ENCODE results near the gene DDX10. TPM values are rescaled to one million over a fixed set of nuclear protein-coding genes. Genes with fewer than 3 reads are reported as not detected.
A peak's percentile ranks its signal among the peaks of the same experiment; 100 is the strongest.

Gene DDX10
- total RNA-seq, 2 donors from 2014 or later = 25.0 to 45.3 TPM

DNA sequence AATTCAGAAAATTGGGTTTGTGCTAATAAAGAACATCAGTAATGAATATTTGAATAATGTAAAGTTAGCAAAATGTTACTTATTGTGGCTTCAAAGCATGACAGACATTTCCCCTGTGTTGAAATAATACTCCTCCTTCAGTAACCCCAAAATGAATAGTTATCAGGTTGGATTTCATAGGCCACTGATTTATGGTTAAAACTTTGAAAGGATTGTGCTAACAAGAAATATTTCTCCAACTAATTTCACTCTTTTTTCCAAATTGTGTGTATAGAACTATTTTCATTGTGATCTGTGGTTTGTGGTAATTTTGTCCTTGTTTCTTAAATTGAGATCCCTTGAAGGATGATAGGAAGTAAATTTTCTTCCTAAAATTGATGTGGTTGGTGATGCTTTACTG lies 7.9 kb downstream of the DDX10 start:
- Mint-ChIP-seq H3K27me3 (no peaks in the 10 kb centered on the region), H3K9me3 (no peaks in the 10 kb centered on the region), H3K27ac (peak overlapping the region; percentile 16), H3K36me3 (ENCODE audit: low read depth) (peaks cover 75% of the 10 kb centered on the region), H3K4me1 (peaks cover 30% of the 10 kb centered on the region), H3K4me3 (no peak overlapping the region)
- ATAC-seq (replicated peaks) = no peak

- Mint-ChIP-seq H3K4me1 (peaks cover 9% of the 10 kb centered on the region), H3K4me3 (no peak overlapping the region), H3K36me3 (ENCODE audit: low read depth) (peaks cover 95% of the 10 kb centered on the region), H3K27ac (no peak overlapping the region), H3K9me3 (no peaks in the 10 kb centered on the region), H3K27me3 (no peaks in the 10 kb centered on the region)
- no peak for ATAC-seq (replicated peaks)
These were observed 14.2 kb downstream of the DDX10 start for GRCh38 chr11:108679045-108679444.

- Mint-ChIP-seq H3K36me3 (ENCODE audit: low read depth) (peaks cover 89% of the 10 kb centered on the region), H3K27ac (no peak overlapping the region), H3K9me3 (no peaks in the 10 kb centered on the region), H3K27me3 (no peaks in the 10 kb centered on the region), H3K4me3 (no peak overlapping the region), H3K4me1 (peaks cover 9% of the 10 kb centered on the region)
- no peak for ATAC-seq (replicated peaks)
These were observed 15.4 kb downstream of the DDX10 start for GRCh38 chr11:108680271-108680670.

- Mint-ChIP-seq H3K27me3 (no peaks in the 10 kb centered on the region), H3K27ac (no peak overlapping the region), H3K4me3 (no peak overlapping the region), H3K9me3 (no peaks in the 10 kb centered on the region), H3K36me3 (ENCODE audit: low read depth) (peaks cover 86% of the 10 kb centered on the region), H3K4me1 (peaks cover 9% of the 10 kb centered on the region)
- no peak for ATAC-seq (replicated peaks)
These were observed 20.7 kb downstream of the DDX10 start for GRCh38 chr11:108685419-108686130.

DNA sequence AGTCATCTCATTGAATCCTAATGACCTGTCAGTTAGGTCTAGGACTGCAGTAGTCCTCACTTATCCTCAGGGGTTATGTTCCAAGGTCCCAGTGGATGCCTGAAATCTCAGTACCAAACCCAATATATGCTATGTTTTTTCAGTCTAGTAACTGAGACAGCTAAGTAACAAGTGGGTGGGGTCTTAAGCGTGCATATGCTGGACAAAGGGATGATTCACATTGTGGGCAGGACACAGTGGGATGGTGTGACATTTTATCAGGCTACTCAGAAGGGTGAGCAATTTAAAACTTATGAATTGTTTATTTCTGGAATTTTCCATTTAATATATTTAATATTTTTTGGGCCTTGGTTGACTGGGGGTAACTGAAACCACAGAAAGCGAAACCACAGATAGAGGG lies 29.0 kb downstream of the DDX10 start:
- Mint-ChIP-seq H3K36me3 (ENCODE audit: low read depth) (peaks cover 96% of the 10 kb centered on the region), H3K9me3 (no peaks in the 10 kb centered on the region), H3K4me1 (peaks cover 2% of the 10 kb centered on the region), H3K27me3 (no peaks in the 10 kb centered on the region), H3K4me3 (no peak overlapping the region), H3K27ac (peak overlapping the region; percentile 43)
- ATAC-seq (replicated peaks) = peak; percentile 81

DNA sequence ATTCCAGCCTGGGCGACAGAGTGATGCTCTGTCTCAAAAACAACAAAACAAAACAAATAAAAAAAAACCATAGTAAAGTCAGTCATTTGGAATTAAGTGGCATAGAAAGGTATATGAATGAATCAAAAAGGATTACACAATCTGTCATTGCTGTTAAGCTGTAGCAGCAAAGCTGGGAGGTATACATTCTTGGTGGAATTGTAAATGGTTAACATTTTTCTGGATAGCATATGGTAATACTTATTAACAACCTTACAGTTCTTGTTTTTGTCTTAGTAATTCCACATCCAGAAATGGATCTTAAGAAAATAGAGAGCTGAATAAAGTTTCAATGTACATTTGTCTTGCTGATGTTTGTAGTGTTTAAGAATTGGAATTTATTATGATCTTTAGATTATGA lies 30.0 kb downstream of the DDX10 start:
- Mint-ChIP-seq H3K27ac (peak overlapping the region; percentile 29), H3K36me3 (ENCODE audit: low read depth) (peaks cover 96% of the 10 kb centered on the region), H3K9me3 (no peaks in the 10 kb centered on the region), H3K27me3 (no peaks in the 10 kb centered on the region), H3K4me1 (peaks cover 5% of the 10 kb centered on the region), H3K4me3 (no peak overlapping the region)
- ATAC-seq (replicated peaks) = no peak

DNA sequence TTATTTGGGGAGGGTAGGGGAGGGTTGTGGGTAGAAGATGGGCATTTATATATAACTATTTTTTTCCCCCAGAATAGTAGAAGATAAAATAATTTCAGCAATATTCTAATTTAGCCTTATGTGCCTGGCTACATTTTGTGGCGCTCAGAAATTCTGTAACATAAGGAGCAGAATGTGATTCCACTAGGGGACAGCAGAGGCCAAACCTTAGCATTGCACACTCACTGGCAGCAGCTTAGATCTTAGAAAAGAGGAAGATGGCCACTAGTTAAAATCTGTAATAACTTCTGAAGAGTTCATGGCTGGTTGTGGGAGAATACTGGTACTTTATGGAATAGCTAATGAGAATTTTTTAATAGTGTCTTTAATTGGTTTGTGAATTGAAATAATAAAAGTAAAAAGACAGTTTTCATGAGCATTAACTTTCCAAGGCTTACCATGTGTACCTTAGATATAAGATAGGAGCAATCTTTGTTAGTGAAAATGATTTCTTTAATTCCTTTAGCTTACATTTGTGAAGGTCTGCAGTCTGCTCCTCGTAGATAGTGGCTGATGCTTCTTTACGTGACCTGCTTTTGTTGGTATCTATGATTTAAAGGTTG lies 33.1 kb downstream of the DDX10 start:
- H3K27me3 Mint-ChIP-seq = no peaks in the 10 kb centered on the region
- H3K9me3 Mint-ChIP-seq = no peaks in the 10 kb centered on the region
- H3K27ac Mint-ChIP-seq = no peak overlapping the region
- ATAC-seq (replicated peaks) = peak; percentile 83
- H3K36me3 Mint-ChIP-seq (ENCODE audit: low read depth) = peaks cover 98% of the 10 kb centered on the region
- peaks cover 5% of the 10 kb centered on the region for H3K4me1 Mint-ChIP-seq
- no peak overlapping the region for H3K4me3 Mint-ChIP-seq

DNA sequence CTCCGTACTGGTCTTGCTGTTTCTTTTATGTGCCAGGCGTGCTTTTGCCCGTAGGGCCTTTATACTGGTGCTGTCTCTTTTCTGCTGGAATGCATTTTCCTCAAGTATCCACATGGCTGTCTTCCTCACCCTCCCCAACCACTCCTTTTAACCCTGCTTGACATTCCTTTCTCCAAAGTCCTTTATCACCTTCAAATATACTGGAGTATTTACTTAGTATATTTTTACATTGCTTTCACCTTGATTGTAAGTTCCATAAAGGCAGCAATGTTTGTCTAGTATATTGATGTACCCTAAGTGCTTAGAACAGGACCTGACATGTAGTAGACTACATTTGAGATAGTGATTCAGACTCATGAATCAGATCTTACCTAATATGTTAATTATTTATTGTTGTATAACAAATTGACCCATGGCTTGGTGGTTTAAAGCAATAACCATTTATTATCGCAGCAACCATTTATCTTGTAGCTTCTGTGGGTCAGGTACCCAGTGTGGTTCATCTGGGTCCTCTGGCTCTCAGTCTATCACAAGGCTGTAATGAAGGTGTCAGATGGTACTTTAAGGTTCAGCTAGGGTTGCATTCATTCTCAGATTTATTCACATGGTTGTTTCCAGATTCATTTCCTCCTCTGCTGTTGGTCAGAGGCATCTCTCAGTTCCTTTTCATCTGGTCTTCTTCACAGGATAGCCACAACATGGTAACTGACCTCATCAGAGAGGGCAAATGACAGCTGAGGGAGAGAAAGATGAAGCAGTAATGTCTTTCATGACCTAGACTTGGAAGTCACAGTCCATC lies 34.2 kb downstream of the DDX10 start:
- no peak overlapping the region for H3K4me3 Mint-ChIP-seq
- H3K27ac Mint-ChIP-seq = peak overlapping the region; percentile 37
- H3K36me3 Mint-ChIP-seq (ENCODE audit: low read depth) = peaks cover 97% of the 10 kb centered on the region
- ATAC-seq (replicated peaks) = peak; percentile 45
- peaks cover 5% of the 10 kb centered on the region for H3K4me1 Mint-ChIP-seq
- no peaks in the 10 kb centered on the region for H3K9me3 Mint-ChIP-seq
- H3K27me3 Mint-ChIP-seq = no peaks in the 10 kb centered on the region

DNA sequence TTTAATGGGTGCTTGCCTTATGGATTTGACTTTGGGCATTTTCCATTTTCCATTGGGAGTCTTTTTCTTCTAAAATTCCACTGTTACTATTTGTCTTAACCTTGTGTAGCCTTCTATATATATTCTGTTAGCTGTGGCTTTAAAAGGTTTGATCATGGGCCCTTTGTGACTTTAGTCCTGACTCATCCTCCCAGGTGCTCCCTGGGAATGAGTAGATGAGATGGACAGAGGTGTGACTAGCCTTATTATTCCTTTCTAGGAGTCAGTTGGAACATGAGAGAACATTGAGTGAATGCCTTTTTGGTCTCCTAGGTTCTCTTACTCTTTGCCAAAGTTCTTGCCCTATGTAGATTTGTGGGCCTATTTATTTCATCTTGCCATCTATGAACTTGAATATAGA lies 39.0 kb downstream of the DDX10 start:
- H3K27ac Mint-ChIP-seq = no peak overlapping the region
- peaks cover 98% of the 10 kb centered on the region for H3K36me3 Mint-ChIP-seq (ENCODE audit: low read depth)
- peaks cover 2% of the 10 kb centered on the region for H3K4me1 Mint-ChIP-seq
- no peak overlapping the region for H3K4me3 Mint-ChIP-seq
- no peak for ATAC-seq (replicated peaks)
- peaks cover 4% of the 10 kb centered on the region for H3K9me3 Mint-ChIP-seq
- H3K27me3 Mint-ChIP-seq = no peaks in the 10 kb centered on the region

DNA sequence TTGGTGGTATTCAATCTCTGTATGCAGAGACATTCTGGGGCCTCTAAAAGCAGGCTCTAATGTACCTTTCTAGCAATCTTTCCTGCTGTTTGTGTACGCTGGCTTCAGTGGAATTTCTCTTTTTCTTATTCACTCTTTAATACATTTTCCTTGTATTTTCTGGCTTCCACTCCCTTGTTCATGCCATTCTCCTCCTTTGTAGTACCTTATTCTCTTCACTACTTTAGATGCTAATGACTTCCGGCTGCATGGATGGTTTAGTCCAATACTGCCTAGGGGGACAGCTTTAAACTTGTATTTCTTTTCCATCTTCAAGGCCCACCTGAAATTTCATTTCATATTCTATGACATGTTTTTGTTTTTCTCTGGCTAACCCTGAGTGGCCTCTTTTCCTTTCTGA lies 40.2 kb downstream of the DDX10 start:
- Mint-ChIP-seq H3K36me3 (ENCODE audit: low read depth) (peaks cover 98% of the 10 kb centered on the region), H3K27ac (no peak overlapping the region), H3K27me3 (no peaks in the 10 kb centered on the region), H3K9me3 (peaks cover 6% of the 10 kb centered on the region), H3K4me1 (peaks cover 4% of the 10 kb centered on the region), H3K4me3 (no peak overlapping the region)
- ATAC-seq (replicated peaks) = no peak

DNA sequence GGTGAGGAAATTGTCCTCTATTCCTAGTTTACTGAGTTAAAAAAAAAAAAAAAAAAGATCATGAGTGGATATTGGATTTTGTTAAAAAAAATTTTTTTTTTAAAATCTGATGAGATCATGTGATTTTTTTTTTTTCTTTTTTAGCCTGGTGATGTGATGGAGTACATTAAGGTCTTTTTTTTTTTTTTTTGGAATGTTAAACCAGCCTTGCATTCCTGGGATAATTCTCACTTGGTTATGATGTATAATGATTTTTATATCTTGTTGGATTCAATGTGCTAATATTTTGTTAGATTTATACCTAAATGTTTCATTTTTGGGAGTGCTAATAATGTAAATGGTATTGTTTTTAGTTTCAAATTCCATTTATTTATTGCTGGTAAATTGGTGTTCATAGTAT lies 43.3 kb downstream of the DDX10 start:
- H3K9me3 Mint-ChIP-seq = peaks cover 6% of the 10 kb centered on the region
- peaks cover 9% of the 10 kb centered on the region for H3K4me1 Mint-ChIP-seq
- H3K27me3 Mint-ChIP-seq = no peaks in the 10 kb centered on the region
- peaks cover 100% of the 10 kb centered on the region for H3K36me3 Mint-ChIP-seq (ENCODE audit: low read depth)
- ATAC-seq (replicated peaks) = no peak
- H3K27ac Mint-ChIP-seq = no peak overlapping the region
- H3K4me3 Mint-ChIP-seq = no peak overlapping the region

DNA sequence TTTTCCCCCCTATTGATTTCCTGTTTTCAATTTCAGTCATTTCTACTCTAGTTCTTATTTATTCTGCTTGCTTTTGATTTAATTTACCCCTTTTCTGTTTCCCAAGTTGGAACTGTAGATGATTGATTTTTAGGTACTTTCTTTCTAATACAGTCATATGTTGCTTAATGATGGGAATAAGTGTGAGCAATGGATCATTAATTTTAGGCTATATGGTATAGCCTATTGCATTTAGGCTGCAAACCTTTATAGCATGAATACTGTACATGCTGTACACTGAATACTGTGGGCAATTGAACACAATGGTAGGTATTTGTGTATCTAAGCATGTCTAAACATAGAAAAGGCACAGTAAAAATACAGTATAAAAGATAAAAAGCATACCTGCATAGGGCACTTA lies 44.9 kb downstream of the DDX10 start:
- H3K4me1 Mint-ChIP-seq = peaks cover 15% of the 10 kb centered on the region
- ATAC-seq (replicated peaks) = peak; percentile 19
- H3K36me3 Mint-ChIP-seq (ENCODE audit: low read depth) = peaks cover 98% of the 10 kb centered on the region
- peaks cover 6% of the 10 kb centered on the region for H3K9me3 Mint-ChIP-seq
- H3K27ac Mint-ChIP-seq = no peak overlapping the region
- no peak overlapping the region for H3K4me3 Mint-ChIP-seq
- no peaks in the 10 kb centered on the region for H3K27me3 Mint-ChIP-seq

DNA sequence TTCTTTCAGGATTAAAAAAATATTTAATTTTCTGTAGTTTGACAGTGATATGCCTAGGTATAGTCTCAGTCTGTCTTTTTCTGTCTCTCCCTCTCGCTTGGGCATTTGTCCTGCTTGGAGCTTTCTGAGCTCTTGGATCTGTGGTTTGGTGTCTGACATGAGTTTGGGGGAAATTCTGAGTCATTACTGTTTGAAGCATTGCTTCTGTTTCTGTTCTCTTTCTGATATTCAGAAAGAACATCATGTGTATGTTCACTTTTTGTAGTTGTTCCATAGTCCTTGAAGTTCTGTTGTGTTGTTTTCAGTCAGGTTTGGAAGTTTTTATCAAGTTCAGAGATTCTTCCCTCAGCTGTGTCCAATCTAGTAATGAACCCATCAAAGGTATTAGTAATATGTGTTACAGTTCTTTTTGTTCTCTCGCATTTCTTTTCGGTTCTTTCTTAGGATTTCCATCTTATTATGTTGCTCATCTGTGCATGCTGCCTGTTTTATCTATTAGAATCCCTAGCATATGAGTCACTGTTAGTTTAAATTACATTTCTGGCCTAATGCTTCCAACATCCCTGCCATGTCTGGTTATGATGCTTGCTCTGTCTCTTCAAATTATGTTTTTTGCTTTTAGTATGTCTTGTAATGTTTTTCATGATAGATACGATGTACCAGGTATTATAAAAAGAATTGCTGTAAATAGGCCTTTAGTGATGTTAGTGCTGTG lies 48.4 kb downstream of the DDX10 start:
- Mint-ChIP-seq H3K36me3 (ENCODE audit: low read depth) (peaks cover 98% of the 10 kb centered on the region), H3K27ac (peak overlapping the region; percentile 84), H3K9me3 (peaks cover 3% of the 10 kb centered on the region), H3K27me3 (no peaks in the 10 kb centered on the region), H3K4me1 (peaks cover 20% of the 10 kb centered on the region), H3K4me3 (peak overlapping the region; percentile 37)
- peak; percentile 64 for ATAC-seq (replicated peaks)

DNA sequence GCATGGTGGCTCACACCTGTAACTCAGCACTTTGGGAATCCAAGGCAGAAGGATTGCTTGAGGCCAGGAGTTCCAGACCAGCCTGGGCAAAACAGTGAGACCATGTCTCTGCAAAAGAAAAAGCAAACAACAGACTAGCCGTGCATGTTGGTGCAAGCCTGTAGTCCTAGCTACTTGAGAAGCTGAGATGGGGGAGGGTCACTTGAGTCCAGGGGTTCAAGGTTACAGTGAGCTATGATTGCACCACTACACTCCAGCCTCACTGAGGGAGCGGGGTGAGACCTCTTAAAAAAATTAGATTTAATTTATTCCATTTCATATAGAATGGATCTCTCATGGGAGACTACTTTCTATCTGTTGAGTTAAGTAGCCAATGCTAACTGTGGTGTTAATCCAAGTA lies 50.4 kb downstream of the DDX10 start:
- Mint-ChIP-seq H3K27ac (no peak overlapping the region), H3K4me1 (peaks cover 15% of the 10 kb centered on the region), H3K36me3 (ENCODE audit: low read depth) (peaks cover 95% of the 10 kb centered on the region), H3K27me3 (no peaks in the 10 kb centered on the region), H3K4me3 (no peak overlapping the region), H3K9me3 (no peaks in the 10 kb centered on the region)
- ATAC-seq (replicated peaks) = no peak
